GM12873 (cell line): ENCODE results near the gene RASSF4.

Experiments used
- CTCF ChIP-seq: IDR thresholded peaks from 2 replicates; pipeline ENCODE4 v1.5.1; 2012; ENCODE audit warnings: low read depth, mild to moderate bottlenecking, moderate library complexity, low read length, control low read depth; ENCODE audit not compliant: insufficient read depth; ENCODE audit errors: missing control alignments

The RASSF4 gene

GRCh38 chr10:44916429-44916828 lies 43.2 kb upstream of the RASSF4 start:
- TF ChIP-seq CTCF = no peak

- TF ChIP-seq CTCF = no peak
Observed at GRCh38 chr10:44917848-44918247, 41.8 kb upstream of the RASSF4 start.

GRCh38 chr10:44920252-44920651 lies 39.4 kb upstream of the RASSF4 start:
- TF ChIP-seq CTCF = no peak

GRCh38 chr10:44921061-44921460 lies 38.5 kb upstream of the RASSF4 start:
- TF ChIP-seq CTCF = no peak

GRCh38 chr10:44921506-44921905 lies 38.1 kb upstream of the RASSF4 start:
- no peak for TF ChIP-seq CTCF

GRCh38 chr10:44922021-44922420 lies 37.6 kb upstream of the RASSF4 start:
- TF ChIP-seq CTCF = no peak

- no peak for TF ChIP-seq CTCF
Observed at GRCh38 chr10:44922796-44923545, 36.6 kb upstream of the RASSF4 start.
